ENCODE results near the gene SCARB1. TPM values are rescaled to one million over a fixed set of nuclear protein-coding genes. Genes with fewer than 3 reads are reported as not detected.
"Not testable (repeated sequence)": the region's sequence is repeated elsewhere in the genome, so short reads cannot be mapped to it uniquely, and the experiment has no call there.

Gene SCARB1
- total RNA-seq, 1 experiment from 2014 or later: 359 TPM

- peaks cover 9% of the 10 kb centered on the region for H3K4me1 ChIP-seq (ENCODE audit: control insufficient read depth, insufficient read depth, low read length)
- no peak overlapping the region for H3K27ac ChIP-seq (ENCODE audit: low read length)
- ChIA-PET CTCF (no interaction called here), POLR2A (no interaction called here)
- H3K27me3 ChIP-seq (ENCODE audit: control insufficient read depth, insufficient read depth, low read length): no peaks in the 10 kb centered on the region
- in situ Hi-C loops (cut with HindIII; ENCODE audit: low pct_unique_long_range_greater_than_20kb, low sequenced_read_pairs): no loop called here
- no peaks in the 10 kb centered on the region for H3K9me3 ChIP-seq (ENCODE audit: control insufficient read depth, insufficient read depth, low read depth, low read length)
- BruUV-seq (replicated peaks): no TSS peak
- TF ChIP-seq TCF7L2 (IDR thresholded peaks at IDR 0.05; ENCODE audit: low read depth, low read length): no peak
- no peak for TF ChIP-seq REST (IDR thresholded peaks at IDR 0.05; ENCODE audit: insufficient read depth in 1 of 2, low read depth in 2 of 2, low read length in 1 of 2)
- TF ChIP-seq POLR2AphosphoS5 (IDR thresholded peaks at IDR 0.05; ENCODE audit: low read depth, low read length): no peak
- no peak for TF ChIP-seq SIN3A (IDR thresholded peaks at IDR 0.05; ENCODE audit: borderline replicate concordance, insufficient read depth, low read depth, low read length)
- TF ChIP-seq, protein P1, sequence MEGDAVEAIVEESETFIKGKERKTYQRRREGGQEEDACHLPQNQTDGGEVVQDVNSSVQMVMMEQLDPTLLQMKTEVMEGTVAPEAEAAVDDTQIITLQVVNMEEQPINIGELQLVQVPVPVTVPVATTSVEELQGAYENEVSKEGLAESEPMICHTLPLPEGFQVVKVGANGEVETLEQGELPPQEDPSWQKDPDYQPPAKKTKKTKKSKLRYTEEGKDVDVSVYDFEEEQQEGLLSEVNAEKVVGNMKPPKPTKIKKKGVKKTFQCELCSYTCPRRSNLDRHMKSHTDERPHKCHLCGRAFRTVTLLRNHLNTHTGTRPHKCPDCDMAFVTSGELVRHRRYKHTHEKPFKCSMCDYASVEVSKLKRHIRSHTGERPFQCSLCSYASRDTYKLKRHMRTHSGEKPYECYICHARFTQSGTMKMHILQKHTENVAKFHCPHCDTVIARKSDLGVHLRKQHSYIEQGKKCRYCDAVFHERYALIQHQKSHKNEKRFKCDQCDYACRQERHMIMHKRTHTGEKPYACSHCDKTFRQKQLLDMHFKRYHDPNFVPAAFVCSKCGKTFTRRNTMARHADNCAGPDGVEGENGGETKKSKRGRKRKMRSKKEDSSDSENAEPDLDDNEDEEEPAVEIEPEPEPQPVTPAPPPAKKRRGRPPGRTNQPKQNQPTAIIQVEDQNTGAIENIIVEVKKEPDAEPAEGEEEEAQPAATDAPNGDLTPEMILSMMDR (IDR thresholded peaks at IDR 0.05): no peak
- H3K36me3 ChIP-seq (ENCODE audit: control insufficient read depth, insufficient read depth, low read length): no peaks in the 10 kb centered on the region
- intact Hi-C loops (cut with micrococcal nuclease; ENCODE audit: unreplicated experiment): loop anchor here (10.0 kb wide), 1 partner anchor 1083 kb away; no protein-coding TSS in a partner anchor
- no peak overlapping the region for H3K4me3 ChIP-seq (ENCODE audit: low read depth in 2 of 2, low read length in 2 of 2)
- DNase-seq (ENCODE audit: low read depth, low spot score): no peak
- ATAC-seq: no peak
Measured at GRCh38 chr12:124888260-124888659, 24.6 kb upstream of the SCARB1 start.

DNA sequence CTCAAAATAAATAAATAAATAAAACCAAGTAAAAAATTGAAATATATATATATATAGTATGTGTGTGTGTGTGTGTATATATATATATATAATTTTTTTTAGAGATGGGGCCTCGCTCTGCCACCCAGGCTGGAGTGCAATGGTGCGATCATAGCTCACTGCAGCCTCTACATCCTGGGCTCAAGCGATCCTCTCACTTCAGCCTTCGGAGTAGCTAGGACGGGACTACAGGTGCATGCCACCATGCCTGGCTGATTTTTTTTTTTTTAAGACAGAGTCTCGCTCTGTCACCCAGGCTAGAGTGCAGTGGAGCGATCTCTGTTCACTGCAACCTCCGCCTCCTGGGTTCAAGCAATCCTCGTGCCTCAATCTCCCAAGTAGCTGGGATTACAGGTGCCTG, 24.1 kb upstream of the SCARB1 start:
- POLR2A ChIA-PET; DNase-seq (ENCODE audit: low read depth, low spot score); H3K27ac ChIP-seq (ENCODE audit: low read length); CTCF ChIA-PET; H3K9me3 ChIP-seq (ENCODE audit: control insufficient read depth, insufficient read depth, low read depth, low read length); H3K27me3 ChIP-seq (ENCODE audit: control insufficient read depth, insufficient read depth, low read length); BruUV-seq (replicated peaks); H3K4me3 ChIP-seq (ENCODE audit: low read depth in 2 of 2, low read length in 2 of 2); ATAC-seq; H3K36me3 ChIP-seq (ENCODE audit: control insufficient read depth, insufficient read depth, low read length); in situ Hi-C loops (cut with HindIII; ENCODE audit: low pct_unique_long_range_greater_than_20kb, low sequenced_read_pairs): not testable (repeated sequence)
- intact Hi-C loops (cut with micrococcal nuclease; ENCODE audit: unreplicated experiment): loop anchor here (10.0 kb wide), 1 partner anchor 1083 kb away; no protein-coding TSS in a partner anchor
- H3K4me1 ChIP-seq (ENCODE audit: control insufficient read depth, insufficient read depth, low read length): peaks cover 11% of the 10 kb centered on the region

DNA sequence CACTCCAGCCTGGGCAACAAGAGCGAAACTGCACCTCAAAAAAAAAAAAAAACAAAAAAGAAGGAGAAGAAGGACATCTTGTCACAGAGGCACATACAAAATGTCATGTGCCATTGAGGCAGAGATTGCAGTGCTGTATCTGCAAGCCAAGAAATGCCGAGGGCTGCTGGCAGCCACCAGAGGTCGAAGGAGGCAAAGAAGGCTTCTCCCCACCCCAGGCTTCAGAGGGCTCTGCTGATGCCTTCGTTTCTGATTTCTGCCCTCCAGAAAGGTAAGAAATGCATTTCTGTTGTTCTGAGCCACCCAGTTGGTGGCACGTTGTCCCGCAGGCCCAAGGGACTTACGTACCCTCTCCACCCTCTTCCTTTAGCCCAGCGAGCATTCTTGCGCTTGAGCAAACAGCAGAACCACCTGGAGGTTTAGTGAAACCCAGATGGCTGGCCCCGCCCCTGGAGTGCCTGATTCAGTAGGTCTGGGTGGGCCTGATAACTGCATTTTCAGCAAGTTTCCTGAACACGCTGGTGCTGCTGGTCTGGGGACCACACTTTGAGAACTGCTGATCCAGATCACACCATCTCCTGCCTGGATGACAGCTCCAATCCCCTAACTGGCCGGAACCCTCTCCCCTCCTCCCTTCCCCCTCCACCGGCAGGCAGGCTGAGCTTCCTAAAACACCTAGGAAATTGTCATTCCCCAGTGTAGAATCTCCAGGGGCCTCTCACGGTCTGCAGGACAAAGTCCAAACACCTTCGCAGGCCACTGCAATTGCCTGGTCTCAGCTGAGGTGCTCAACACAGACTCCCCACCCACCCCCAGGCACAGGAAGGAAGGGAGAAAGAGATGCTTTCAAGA, 21.1 kb upstream of the SCARB1 start:
- H3K4me3 ChIP-seq (ENCODE audit: low read depth in 2 of 2, low read length in 2 of 2): no peak overlapping the region
- ATAC-seq (peak; percentile 21; the same call in 1 of the 2 replicates), DNase-seq (ENCODE audit: low read depth, low spot score) (no peak)
- H3K4me1 ChIP-seq (ENCODE audit: control insufficient read depth, insufficient read depth, low read length): peaks cover 16% of the 10 kb centered on the region
- H3K27ac ChIP-seq (ENCODE audit: low read length): no peak overlapping the region
- no peaks in the 10 kb centered on the region for H3K36me3 ChIP-seq (ENCODE audit: control insufficient read depth, insufficient read depth, low read length)
- ChIA-PET CTCF (no interaction called here), POLR2A (no interaction called here)
- intact Hi-C loops (cut with micrococcal nuclease; ENCODE audit: unreplicated experiment): loop anchor here (10.0 kb wide), 1 partner anchor 1080 kb away; no protein-coding TSS in a partner anchor
- BruUV-seq (replicated peaks): no TSS peak
- TF ChIP-seq TCF7L2 (IDR thresholded peaks at IDR 0.05; ENCODE audit: low read depth, low read length): no peak
- TF ChIP-seq REST (IDR thresholded peaks at IDR 0.05; ENCODE audit: insufficient read depth in 1 of 2, low read depth in 2 of 2, low read length in 1 of 2): no peak
- TF ChIP-seq SIN3A (IDR thresholded peaks at IDR 0.05; ENCODE audit: borderline replicate concordance, insufficient read depth, low read depth, low read length): no peak
- no peaks in the 10 kb centered on the region for H3K27me3 ChIP-seq (ENCODE audit: control insufficient read depth, insufficient read depth, low read length)
- no peaks in the 10 kb centered on the region for H3K9me3 ChIP-seq (ENCODE audit: control insufficient read depth, insufficient read depth, low read depth, low read length)
- in situ Hi-C loops (cut with HindIII; ENCODE audit: low pct_unique_long_range_greater_than_20kb, low sequenced_read_pairs): no loop called here

All from Panc1 (cell line).